Natural killer cell (primary cell): ENCODE data around the gene APOBEC4. TPM values are rescaled to one million over a fixed set of nuclear protein-coding genes. Genes with fewer than 3 reads are reported as not detected.

Experiments
- ATAC-seq, 3 donors: fragments of 150-1000 bp in 2 of 3; fragments of 200-7000 bp in 1 of 3; cut with Tn5 transposase; 1 replicate in 1 of 3; 2 replicates in 2 of 3; pipeline ENCODE4 v1.10.0; 2021; ENCODE audit warnings: mild to moderate bottlenecking in 2 of 3, moderate library complexity in 2 of 3
- DNase-seq, 2 donors: peaks; one replicate each; pipeline versions ENCODE4 v3.0.0 to v3.0.0-alpha.2; 2013 to 2021; ENCODE audit warnings: mixed read lengths in 1 of 2
- H3K27ac ChIP-seq: one replicate; pipeline ENCODE4 v1.5.1; 2013; ENCODE audit warnings: mild to moderate bottlenecking, low read length
- H3K27me3 ChIP-seq: one replicate; pipeline ENCODE4 v1.6.1; 2013; ENCODE audit warnings: low read length; ENCODE audit not compliant: control insufficient read depth, insufficient read depth
- H3K36me3 ChIP-seq: one replicate; pipeline ENCODE4 v1.6.1; 2013; ENCODE audit warnings: low read length; ENCODE audit not compliant: control insufficient read depth, insufficient read depth
- H3K4me1 ChIP-seq: one replicate; pipeline ENCODE4 v1.6.1; 2013; ENCODE audit warnings: low read length; ENCODE audit not compliant: control insufficient read depth, insufficient read depth
- H3K4me3 ChIP-seq: one replicate; pipeline ENCODE4 v1.5.1; 2013; ENCODE audit warnings: low read length
- H3K9me3 ChIP-seq: one replicate; pipeline ENCODE4 v1.6.1; 2013; ENCODE audit warnings: low read length; ENCODE audit not compliant: control insufficient read depth, insufficient read depth
- H3K27ac Mint-ChIP-seq, 2 donors: one replicate each; pipeline ENCODE4 v1.8.0; 2022; ENCODE audit warnings: mild to moderate bottlenecking in 2 of 2, mixed read lengths in 2 of 2, moderate library complexity in 1 of 2
- H3K27me3 Mint-ChIP-seq, 2 donors: one replicate each; pipeline ENCODE4 v1.8.0; 2022; ENCODE audit warnings: low read depth in 2 of 2, mixed read lengths in 2 of 2
- H3K36me3 Mint-ChIP-seq: one replicate; pipeline ENCODE4 v1.8.0; 2022; ENCODE audit warnings: mixed read lengths
- H3K4me1 Mint-ChIP-seq, 2 donors: one replicate each; pipeline ENCODE4 v1.8.0; 2022; ENCODE audit warnings: mixed read lengths in 2 of 2
- H3K4me3 Mint-ChIP-seq: one replicate; pipeline ENCODE4 v1.8.0; 2022; ENCODE audit warnings: mild to moderate bottlenecking, moderate library complexity, mixed read lengths
- H3K9me3 Mint-ChIP-seq, 2 donors: one replicate each; pipeline ENCODE4 v1.8.0; 2022; ENCODE audit warnings: mixed read lengths in 2 of 2
- WGBS: methylation state at CpG from one replicate; pipeline ENCODE4 v1.1.7; 2013; ENCODE audit warnings: missing lambda C conversion rate; ENCODE audit not compliant: insufficient coverage; 5-methylcytosine and 5-hydroxymethylcytosine counted together
- intact Hi-C: fragments of 100-400 bp; cut with micrococcal nuclease; formaldehyde crosslinking; loops from one replicate; pipeline ENCODE4 v1.14.2; 2022
- total RNA-seq, 4 donors: library from RNA; stranded (reverse); fragments of 120-200 nt in 1 of 4; gene quantifications; one replicate each; pipeline versions ENCODE4 v1.2.3 to v1.2.4, GENCODE V29; 2013 to 2022
- TF ChIP-seq, protein P1 (sequence below): fragments of 200-600 bp; IDR thresholded peaks from one replicate; pipeline ENCODE4 v1.8.0; 2022; ENCODE audit warnings: antibody characterized with exemption

The APOBEC4 gene
- not detected for total RNA-seq
- not detected for total RNA-seq (2013)

- Mint-ChIP-seq H3K4me3 (no peak within 1 kb of the TSS), H3K27me3 (peaks cover 19 to 23% of the 10 kb centered on the region in 2 donors), H3K9me3 (no peaks in the 10 kb centered on the region), H3K27ac (no peak within 1 kb of the TSS), H3K36me3 (no peaks in the 10 kb centered on the region), H3K4me1 (no peaks in the 10 kb centered on the region)
- Histone ChIP-seq H3K9me3 (no peaks in the 10 kb centered on the region), H3K36me3 (no peaks in the 10 kb centered on the region), H3K4me3 (no peak within 1 kb of the TSS), H3K27me3 (no peaks in the 10 kb centered on the region), H3K4me1 (no peaks in the 10 kb centered on the region), H3K27ac (no peak within 1 kb of the TSS)
- DNase-seq (peak in 1 of 2 donors; percentile 44), ATAC-seq (no peak)
- 85% methylated on average over 5 of the region's 5 CpGs for WGBS
- intact Hi-C loops = loop anchor here (10.0 kb wide), 1 partner anchor 1012 kb away; no protein-coding TSS in a partner anchor
- TF ChIP-seq, protein P1, sequence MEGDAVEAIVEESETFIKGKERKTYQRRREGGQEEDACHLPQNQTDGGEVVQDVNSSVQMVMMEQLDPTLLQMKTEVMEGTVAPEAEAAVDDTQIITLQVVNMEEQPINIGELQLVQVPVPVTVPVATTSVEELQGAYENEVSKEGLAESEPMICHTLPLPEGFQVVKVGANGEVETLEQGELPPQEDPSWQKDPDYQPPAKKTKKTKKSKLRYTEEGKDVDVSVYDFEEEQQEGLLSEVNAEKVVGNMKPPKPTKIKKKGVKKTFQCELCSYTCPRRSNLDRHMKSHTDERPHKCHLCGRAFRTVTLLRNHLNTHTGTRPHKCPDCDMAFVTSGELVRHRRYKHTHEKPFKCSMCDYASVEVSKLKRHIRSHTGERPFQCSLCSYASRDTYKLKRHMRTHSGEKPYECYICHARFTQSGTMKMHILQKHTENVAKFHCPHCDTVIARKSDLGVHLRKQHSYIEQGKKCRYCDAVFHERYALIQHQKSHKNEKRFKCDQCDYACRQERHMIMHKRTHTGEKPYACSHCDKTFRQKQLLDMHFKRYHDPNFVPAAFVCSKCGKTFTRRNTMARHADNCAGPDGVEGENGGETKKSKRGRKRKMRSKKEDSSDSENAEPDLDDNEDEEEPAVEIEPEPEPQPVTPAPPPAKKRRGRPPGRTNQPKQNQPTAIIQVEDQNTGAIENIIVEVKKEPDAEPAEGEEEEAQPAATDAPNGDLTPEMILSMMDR = no peak
Observed at GRCh38 chr1:183652547-183653461, at the start of gene APOBEC4. Gene APOBEC4, minus strand, starts transcription at chr1:183653316. Its CDS starts 4,535 bp downstream, at chr1:183648781.

GRCh38 chr1:183702813-183703198 is 49.7 kb upstream of the APOBEC4 start:
- 97% methylated on average over 7 of the region's 9 CpGs for WGBS
- H3K27ac Mint-ChIP-seq = no peak overlapping the region
- no peaks in the 10 kb centered on the region for H3K27me3 Mint-ChIP-seq
- no peaks in the 10 kb centered on the region for H3K9me3 Mint-ChIP-seq
- no peak overlapping the region for H3K27ac ChIP-seq
- no peak overlapping the region for H3K4me3 Mint-ChIP-seq
- no peaks in the 10 kb centered on the region for H3K4me1 Mint-ChIP-seq
- no peak overlapping the region for H3K4me3 ChIP-seq
- H3K36me3 Mint-ChIP-seq = no peaks in the 10 kb centered on the region
- no peak for ATAC-seq
- no peaks in the 10 kb centered on the region for H3K36me3 ChIP-seq
- H3K9me3 ChIP-seq = no peaks in the 10 kb centered on the region
- TF ChIP-seq, protein P1 = no peak
- H3K27me3 ChIP-seq = no peaks in the 10 kb centered on the region
- intact Hi-C loops = no loop called here
- H3K4me1 ChIP-seq = no peaks in the 10 kb centered on the region
- no peak for DNase-seq

DNA sequence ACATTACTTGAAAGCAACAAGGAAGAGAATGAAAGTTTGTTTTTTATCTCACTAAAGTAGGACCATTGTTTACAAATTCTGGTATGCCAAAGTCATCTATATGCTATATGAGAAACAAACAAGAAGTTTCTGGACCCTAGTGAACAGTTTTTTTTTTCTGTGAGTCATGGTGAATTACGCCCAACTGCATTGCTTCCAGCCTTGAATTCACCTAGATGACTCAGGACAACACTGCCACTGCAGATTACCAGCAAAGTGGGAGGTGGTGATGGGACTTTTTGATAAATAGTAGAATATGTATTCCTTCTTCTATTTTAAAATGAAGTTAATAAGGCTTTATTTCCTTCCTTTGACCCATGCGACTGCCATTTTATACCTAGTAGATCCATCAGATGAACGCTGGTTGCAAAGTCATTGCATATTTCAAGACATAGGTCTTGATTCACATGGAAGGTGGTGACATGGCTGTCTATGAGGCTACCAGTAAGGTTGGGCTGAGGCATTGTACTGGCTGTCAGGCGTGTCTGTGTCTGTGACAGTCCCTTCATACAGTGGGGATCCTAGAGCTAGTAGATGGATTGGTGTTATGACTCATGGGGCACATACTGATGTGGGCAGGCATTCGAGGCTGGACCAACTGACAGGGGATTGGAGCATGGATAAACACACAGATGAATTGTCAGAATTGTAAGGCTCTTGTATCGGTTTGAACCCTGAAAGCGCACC is 49.1 kb upstream of the APOBEC4 start:
- TF ChIP-seq, protein P1 = no peak
- 96% methylated on average over 7 of the region's 7 CpGs for WGBS
- H3K4me1 Mint-ChIP-seq = no peaks in the 10 kb centered on the region
- H3K36me3 Mint-ChIP-seq = no peaks in the 10 kb centered on the region
- Histone ChIP-seq H3K27ac (no peak overlapping the region), H3K36me3 (no peaks in the 10 kb centered on the region), H3K4me3 (no peak overlapping the region), H3K4me1 (no peaks in the 10 kb centered on the region), H3K27me3 (no peaks in the 10 kb centered on the region), H3K9me3 (no peaks in the 10 kb centered on the region)
- ATAC-seq (no peak), DNase-seq (no peak)
- H3K4me3 Mint-ChIP-seq = no peak overlapping the region
- no peak overlapping the region for H3K27ac Mint-ChIP-seq
- H3K9me3 Mint-ChIP-seq = no peaks in the 10 kb centered on the region
- intact Hi-C loops = no loop called here
- no peaks in the 10 kb centered on the region for H3K27me3 Mint-ChIP-seq
